Stimulated activated CD4-positive, alpha-beta T cell treated with anti-CD3 and anti-CD28 coated beads, TNF-alpha, amount 100 ng/mL, for 4 hours (primary cell): Measurements from ENCODE around the gene COQ2.
"Not testable (repeated sequence)": the region's sequence is repeated elsewhere in the genome, so short reads cannot be mapped to it uniquely, and the experiment has no call there.

ENCODE experiments used
- DNase-seq, 3 experiments: peaks; one replicate each; pipeline ENCODE4 v3.0.0-alpha.2; 2020; ENCODE audit warnings: low read depth in 3 of 3

Gene COQ2

DNA sequence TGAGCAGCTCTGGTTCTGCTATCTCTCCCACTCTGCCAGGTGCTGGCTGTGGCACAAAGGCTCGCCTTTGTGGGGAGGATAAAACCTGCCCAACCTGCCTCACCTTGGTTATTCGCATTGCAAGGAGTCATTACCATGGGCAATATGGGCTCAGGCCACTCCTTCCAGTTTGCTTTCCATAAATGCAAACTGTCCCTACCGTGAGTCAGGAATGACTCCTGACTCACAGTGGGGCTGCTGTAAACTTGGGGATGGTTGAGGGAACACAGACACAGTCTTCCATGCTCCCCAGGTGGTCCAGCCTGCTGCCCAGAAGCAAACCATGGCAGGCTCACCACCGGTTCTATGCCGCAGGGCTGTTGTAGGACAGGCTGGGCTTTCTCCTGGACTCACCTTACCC is 36.1 kb downstream of the COQ2 start:
- DNase-seq, result no peak

DNA sequence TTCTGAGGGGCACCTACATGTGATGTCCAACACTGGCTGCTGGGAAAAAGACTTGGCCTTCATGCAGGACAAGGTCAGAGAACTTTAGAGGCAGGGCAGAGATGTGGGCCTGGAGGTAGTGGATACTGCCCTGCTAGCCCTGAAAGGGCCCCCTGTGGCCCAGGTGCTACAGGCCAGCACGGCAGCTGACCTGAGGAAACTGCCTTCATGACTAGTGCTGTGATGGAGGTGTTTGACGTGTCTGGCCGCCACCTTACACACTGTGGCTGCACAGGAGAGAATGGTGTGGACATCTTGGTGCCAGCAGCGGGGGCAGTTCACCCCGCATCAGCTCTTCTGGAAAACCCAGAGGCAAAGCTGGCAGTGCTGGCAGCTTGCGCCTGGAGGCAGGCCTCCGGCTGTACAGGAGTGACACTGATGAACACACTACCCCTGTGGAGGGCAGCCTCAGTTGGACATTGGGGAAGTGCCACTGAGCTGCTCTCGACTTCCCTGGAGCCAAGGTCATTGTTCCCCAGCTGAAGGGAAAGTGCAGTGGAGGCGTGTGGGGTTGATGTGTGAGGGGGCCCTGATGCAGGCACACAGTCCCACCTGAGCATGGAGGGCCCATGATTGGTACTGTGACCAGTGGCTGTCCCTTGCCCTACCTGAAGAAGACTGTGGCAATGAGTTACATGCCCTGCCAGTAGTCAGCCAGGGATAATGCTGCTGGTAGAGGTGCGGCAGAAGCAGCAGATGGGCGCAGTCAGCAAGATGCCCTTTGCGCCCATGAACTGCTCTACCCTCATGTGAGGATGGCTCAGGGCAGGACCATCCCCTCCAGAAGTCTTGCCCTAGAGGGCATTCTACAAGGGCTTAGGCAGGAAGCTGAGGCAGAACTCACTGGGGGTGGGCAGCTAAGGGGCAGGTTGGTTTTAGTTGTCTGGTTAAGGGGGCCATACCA is 36.9 kb downstream of the COQ2 start:
- no peak for DNase-seq

DNA sequence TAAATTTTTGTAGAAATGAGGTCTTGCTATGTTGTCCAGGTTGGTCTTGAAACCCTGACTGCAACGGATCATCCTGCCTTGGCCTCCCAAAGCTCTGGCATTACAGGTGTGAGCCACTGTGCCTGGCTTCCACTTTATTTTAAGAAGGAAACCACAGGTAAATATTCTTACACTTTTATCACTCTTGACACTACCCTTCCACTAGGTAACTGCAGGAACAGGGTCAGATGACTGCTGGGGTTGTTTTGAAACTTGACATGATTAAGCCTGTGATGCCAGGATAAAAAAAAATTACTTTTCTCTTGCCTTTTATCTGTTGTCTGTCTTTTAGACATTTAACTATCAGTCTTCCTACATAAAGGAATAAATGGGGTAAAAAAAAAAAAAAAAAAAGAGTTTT is 43.5 kb downstream of the COQ2 start:
- no peak for DNase-seq

GRCh38 chr4:83240379-83240875 is 44.2 kb downstream of the COQ2 start:
- no peak for DNase-seq

GRCh38 chr4:83238393-83239248 is 46.0 kb downstream of the COQ2 start:
- no peak for DNase-seq

DNA sequence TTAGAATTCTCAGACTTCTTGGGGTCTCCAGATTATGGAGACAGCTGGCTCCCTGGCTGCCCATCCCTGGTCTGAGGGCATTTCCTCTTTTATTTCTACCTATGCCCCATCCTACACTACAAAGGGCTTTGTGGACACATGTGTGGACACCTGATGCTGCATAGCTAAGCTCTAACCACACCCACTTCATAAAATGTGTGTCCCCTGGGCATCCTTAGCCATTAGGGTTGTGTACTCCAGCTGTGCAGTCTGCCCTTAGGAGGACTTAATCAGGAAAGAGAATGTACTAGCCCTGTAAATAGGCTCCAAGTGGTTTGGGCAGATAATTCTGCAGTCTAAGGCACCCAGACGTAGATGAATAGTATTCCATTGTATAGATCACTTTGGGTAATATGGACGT is 47.0 kb downstream of the COQ2 start:
- no peak for DNase-seq

- DNase-seq, result not testable (repeated sequence)
Measured at GRCh38 chr4:83235645-83236133, 48.9 kb downstream of the COQ2 start.

- DNase-seq, result no peak
Measured at GRCh38 chr4:83234902-83235644, 49.5 kb downstream of the COQ2 start.

DNA sequence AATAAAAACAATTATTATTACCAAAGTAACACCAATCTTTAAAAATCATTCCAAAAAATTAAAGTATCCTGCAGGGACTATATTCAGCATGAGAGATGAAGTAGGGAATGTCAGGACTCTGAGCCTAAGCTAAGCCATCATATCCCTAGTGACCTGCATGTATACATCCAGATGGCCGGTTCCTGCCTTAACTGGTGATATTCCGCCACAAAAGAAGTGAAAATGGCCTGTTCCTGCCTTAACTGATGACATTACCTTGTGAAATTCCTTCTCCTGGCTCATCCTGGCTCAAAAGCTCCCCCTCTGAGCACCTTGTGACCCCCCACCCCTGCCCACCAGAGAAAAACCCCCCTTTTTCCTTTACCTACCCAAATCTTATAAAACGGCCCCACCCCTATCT is 50.2 kb downstream of the COQ2 start:
- DNase-seq, result not testable (repeated sequence)

DNA sequence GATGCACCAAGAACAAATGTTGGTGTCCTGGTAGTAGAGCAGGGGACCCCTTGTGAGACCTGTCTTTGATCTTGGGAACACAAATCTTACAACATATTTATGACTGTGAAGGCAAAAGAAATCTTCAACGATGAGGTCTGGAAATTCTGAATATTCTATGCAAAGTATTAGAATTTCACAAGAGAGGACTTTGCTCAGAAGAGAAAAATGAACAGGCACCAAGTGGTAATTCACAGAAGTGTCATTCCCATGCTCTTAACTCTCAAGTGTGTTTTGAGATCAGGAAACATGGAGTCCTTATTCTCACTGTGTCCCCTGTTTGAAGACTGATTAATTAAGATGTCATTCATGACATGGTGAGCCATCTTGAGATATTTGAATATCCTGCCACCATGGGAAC is 52.5 kb downstream of the COQ2 start:
- no peak for DNase-seq

DNA sequence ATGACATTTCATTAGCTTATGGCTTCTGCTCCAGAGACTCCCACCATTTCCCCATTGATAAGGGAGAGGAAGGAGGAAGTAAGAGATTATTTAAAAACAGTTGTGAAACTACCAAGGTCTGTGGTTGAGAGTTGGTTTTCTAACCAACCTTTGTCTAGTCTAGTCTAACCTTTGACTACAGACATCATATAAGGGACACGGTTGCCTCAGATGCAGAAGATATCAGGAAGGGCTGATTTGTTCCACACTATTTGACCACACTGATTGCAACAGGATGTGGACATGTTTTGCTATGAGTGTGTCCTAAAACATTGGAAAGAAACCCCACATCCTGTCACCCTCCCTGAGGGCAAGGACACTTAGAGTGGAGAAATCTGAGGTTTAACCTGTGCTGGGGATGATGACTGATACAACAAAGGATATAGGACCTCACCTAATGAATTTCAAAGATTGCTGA is 53.0 kb downstream of the COQ2 start:
- DNase-seq, result no peak

DNA sequence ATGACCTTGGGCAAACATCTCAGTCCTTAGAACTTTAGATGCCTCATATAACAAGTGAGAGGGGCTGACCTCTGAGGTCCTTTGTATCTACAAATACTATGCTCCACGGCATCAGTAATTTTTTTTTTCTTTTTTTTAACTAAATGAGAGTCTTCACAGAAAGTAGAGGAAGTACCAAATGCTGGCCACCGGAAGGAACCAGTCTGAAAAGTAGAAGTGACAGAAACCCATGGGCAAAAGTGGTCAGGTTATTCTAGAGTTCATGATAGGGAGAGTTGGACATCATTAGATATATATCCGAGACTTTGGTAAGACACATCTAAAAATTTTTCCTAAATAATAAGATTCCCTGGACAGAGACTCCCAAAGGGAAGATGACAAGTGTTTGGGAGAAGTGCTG is 53.7 kb downstream of the COQ2 start:
- no peak for DNase-seq

GRCh38 chr4:83229791-83230190 is 54.8 kb downstream of the COQ2 start:
- DNase-seq, result no peak

GRCh38 chr4:83228231-83228630 is 56.4 kb downstream of the COQ2 start:
- no peak for DNase-seq

DNA sequence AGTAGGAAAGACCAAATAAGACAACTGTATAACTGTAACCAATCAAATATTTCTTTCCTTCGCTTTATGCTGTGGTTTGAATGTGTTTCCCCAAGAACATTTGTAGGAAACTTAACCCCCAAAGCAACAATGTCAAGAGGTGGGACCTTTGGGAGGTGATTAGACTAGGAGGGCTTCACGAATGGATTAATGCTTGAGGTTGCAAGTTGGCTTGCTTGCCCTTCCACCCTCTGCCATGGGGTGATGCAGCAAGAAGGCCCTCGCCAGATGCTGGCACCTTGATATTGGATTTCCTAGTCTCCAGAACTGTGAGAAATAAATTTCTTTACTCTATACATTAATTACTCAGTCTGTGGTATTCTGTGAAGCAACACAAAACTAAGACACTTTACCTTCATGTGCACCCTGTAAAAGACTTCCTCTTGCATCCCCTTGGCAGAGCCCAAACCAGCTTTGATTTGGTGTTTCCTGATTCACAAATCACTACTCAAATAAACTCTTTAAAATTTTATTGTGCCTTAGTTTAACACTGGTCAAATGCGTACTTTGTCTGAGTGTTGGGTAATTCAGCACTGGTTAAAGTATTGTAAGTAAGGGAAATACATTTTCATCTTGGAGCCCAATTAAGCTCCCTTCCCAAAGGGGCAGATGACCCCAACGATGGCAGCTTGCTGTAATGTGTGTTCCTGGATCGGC is 59.9 kb downstream of the COQ2 start:
- DNase-seq, result no peak

DNA sequence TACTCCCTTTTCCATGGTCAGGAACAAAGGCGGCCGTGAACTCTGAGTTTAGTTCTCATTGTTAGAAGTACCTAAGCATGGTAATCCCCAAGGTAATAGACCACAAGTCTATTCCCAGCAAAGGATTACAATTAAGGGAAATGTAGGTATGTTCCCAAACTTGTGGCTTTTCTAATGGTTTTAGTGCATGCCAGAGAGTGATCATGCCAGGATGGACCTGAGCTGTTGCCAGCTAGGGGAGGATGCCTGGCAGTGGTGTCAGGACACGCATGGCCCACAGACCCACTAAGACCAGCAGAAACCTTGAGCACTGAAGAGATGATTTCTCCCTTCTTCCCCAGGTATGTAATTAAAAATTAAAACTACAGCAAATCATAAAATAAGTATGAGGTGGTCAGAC is 60.8 kb downstream of the COQ2 start:
- DNase-seq, result no peak

DNA sequence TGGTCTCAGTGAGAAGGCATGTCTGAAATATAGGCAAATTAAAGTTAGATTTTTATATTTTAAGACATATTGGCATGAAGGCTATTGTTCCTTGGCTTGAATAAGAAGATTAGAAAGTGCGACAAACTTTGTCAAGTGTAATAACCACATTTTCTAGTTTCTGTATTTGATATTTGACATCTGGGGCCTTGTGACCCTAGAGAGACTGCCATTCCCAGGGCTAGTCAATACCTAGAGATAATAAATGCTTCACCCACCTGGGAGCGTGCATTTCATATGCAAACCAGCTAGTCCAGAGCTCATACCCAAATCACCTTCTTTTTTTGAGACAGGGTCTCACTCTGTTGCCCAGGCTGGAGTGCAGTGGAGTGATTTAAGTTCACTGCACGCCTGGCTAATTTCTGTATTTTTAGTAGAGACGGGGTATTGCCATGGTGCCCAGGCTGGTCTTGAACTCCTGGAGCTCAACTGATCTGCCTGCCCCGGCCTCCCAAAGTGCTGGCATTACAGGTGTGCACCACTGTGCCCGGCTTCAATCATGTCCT is 62.6 kb downstream of the COQ2 start:
- DNase-seq, result no peak

- DNase-seq, result peak; percentile 42 to 51 (median 48)
Measured at GRCh38 chr4:83219344-83220331, 65.0 kb downstream of the COQ2 start.
